ENCODE measurements around the gene KCMF1.

- no peak for TF ChIP-seq RAD21 (IDR thresholded peaks at IDR 0.05; ENCODE audit: low read depth)
- no peak for TF ChIP-seq YY1 (IDR thresholded peaks at IDR 0.05; ENCODE audit: low read depth)
These were observed 40.1 kb downstream of the KCMF1 start for GRCh38 chr2:85011098-85011497.
